NCI-H2227 (cell line): ENCODE data around the gene HUNK.

ENCODE experiments used
- DNase-seq: peaks from one replicate; lab custom pipeline; 2025; ENCODE audit not compliant: unreplicated experiment; lab: John Stamatoyannopoulos, UW

HUNK gene

DNA sequence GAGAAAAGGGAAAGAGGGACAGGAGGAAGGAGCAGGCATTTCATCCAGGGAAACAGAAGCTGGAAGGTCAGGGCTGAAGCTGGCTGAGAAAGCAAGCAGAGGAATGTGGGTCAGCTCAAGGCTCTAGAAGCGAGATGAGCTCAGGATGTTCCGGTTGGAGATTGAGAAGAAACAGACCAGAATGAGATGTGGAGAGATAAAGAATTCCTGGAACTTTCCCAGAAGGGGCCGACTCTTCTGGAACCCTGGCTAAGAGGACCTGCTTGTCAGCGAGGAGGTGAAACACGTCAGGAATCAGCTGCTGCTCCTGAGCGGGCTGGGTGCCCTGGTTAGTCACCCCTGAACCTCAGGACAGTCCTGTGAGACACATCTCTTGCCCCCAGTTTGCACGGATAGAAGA, 75.9 kb downstream of the HUNK start:
- no peak for DNase-seq

- DNase-seq: no peak
Observed at GRCh38 chr21:31952828-31953227, 80.0 kb downstream of the HUNK start.

- no peak for DNase-seq
Observed at GRCh38 chr21:31957631-31958030, 84.8 kb downstream of the HUNK start.

DNA sequence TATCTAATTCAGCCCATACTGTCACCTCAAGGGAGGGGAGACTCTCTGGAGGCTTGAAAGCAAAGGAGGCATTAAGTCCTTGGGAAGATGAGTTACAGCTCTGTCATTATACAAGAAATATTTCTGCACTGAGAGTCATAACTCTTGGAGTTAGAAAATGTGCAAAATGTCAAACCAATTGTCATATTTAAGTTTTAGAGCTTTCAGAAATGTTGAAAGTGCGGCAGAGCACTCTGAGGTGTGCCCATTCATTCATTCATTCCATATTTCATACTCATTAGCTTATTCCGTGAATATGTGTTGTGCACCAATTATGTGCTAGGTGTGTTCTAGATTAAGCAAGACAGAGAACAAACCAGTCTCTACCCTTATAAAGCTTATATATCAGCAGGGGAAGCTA, 87.1 kb downstream of the HUNK start:
- no peak for DNase-seq

DNA sequence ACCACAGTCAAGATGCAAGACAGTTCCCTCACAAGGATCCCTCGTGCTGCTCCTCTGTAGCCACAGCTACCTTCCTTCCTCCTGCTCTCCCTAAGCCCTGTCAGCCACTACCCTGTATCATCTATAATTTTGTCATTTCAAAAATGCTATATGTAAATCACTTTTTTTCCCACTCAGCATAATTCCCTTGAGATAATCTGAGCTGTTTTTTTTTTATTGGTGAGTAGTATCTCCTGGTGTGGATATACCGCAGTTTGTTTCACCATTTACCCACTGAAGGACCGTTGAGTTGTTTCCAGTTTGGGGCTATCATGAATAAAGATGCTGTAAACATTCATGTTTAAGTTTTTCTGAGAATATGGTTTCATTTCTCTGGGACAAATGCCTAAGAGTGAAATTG, 88.2 kb downstream of the HUNK start:
- DNase-seq: no peak

GRCh38 chr21:31961704-31962103, 88.9 kb downstream of the HUNK start:
- no peak for DNase-seq

GRCh38 chr21:31964692-31965091, 91.9 kb downstream of the HUNK start:
- no peak for DNase-seq

- DNase-seq: no peak
Observed at GRCh38 chr21:31967334-31967733, 94.5 kb downstream of the HUNK start.

- DNase-seq: no peak
Observed at GRCh38 chr21:31972622-31973021, 99.8 kb downstream of the HUNK start.

- DNase-seq: no peak
Observed at GRCh38 chr21:31973402-31973944, 100.7 kb downstream of the HUNK start.

GRCh38 chr21:31974454-31974985, 101.7 kb downstream of the HUNK start:
- DNase-seq: no peak

- DNase-seq: no peak
Observed at GRCh38 chr21:31975491-31975890, 102.7 kb downstream of the HUNK start.

DNA sequence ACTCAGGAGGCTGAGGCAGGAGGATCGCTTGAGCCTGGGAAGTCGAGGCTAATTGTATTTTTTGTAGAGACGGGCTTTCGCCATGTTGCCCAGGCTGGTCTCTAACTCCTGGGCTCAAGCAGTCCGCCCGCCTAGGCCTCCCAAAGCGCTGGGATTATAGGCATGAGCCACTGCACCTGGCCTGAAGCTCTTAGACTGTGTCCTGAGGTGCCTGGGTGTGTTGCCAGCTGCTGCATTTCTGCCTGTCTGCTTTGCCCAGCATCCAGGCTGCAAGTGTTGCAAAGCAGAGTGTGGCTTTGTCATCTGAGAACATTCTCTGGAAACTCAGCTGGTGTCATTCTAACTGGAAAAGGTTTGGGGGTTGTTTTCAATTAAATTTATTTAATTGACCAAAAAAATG, 105.0 kb downstream of the HUNK start:
- DNase-seq: no peak

DNA sequence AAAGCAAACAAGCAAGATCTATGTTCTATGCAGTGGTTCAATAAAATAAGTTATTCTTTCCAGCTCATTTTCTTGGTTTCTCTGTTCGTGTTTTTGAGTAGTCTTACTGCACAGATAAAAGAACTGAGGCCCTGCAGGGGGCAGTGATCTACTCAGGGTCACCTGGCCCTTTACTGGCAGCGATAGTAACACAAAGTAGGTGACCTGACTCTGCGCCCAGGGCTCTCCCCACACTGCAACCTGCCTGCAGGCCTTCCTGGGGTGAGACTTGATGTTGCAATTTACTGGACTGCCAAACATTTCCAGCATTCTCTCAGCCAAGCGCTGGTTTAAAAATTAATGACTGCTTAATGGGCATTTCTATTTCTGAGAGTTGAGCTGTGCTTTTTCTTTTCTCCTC, 110.3 kb downstream of the HUNK start:
- DNase-seq: no peak

- no peak for DNase-seq
Observed at GRCh38 chr21:31983554-31983953, 110.7 kb downstream of the HUNK start.

- DNase-seq: no peak
Observed at GRCh38 chr21:31985398-31985797, 112.6 kb downstream of the HUNK start.

DNA sequence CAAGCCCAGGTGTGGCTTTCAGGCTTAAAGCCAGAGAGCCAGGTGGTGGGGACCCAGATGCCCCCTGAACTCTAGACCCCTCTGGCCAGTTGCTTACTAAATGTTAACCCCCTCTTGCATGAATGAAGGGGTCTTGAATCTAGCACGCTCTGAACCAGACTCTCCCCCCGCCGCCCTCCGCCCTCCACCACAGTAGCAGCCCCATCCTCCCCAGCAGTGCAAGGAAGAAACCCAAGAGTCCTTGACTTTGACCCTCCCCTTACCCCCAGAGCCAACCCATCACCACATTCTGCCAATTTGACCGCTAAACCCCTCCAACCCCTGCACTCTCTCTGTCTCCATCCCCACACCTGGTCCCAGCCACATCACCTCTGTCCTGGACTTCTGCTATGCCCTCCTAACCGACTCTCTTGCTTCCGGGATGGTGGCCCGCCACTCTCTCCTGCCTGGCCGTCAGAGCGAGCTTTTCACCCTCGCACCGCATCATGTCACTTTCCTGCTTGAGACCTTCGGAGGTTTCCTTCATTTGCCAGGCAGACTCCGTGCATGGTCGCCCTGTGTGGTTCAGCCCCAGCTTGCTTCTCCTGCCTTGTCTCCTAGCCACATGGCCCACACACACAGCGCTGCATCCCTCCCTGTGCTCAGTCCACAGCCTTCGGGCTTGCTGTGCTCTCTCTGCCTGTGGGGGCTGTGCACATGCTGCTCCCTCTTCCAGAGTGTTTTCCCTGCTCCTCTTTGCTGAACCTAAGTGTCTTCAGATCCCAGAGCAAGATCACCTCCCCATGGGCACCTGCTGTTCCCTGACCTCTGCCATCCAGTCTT, 113.4 kb downstream of the HUNK start:
- no peak for DNase-seq

DNA sequence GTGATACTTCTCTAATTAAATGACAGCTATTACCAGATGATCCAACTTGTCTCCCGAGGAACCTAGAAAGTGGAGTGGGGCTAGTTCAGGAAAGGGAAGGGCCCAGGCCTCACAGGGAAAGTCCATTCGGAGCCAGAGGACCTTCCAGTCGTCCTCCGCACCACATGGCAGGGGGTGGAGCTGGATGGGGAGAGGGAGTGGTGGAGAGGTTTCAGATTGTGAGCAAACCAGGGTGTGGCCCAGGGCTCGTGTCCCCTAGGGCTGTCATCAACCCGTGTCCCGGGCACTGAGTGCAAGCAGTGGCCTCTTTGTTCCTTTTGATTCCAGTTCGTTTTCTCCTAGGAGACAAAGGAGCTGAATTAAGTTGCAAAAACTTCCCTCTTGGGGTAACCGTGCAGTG, 114.9 kb downstream of the HUNK start:
- no peak for DNase-seq

GRCh38 chr21:31988492-31989290, 115.9 kb downstream of the HUNK start:
- no peak for DNase-seq

DNA sequence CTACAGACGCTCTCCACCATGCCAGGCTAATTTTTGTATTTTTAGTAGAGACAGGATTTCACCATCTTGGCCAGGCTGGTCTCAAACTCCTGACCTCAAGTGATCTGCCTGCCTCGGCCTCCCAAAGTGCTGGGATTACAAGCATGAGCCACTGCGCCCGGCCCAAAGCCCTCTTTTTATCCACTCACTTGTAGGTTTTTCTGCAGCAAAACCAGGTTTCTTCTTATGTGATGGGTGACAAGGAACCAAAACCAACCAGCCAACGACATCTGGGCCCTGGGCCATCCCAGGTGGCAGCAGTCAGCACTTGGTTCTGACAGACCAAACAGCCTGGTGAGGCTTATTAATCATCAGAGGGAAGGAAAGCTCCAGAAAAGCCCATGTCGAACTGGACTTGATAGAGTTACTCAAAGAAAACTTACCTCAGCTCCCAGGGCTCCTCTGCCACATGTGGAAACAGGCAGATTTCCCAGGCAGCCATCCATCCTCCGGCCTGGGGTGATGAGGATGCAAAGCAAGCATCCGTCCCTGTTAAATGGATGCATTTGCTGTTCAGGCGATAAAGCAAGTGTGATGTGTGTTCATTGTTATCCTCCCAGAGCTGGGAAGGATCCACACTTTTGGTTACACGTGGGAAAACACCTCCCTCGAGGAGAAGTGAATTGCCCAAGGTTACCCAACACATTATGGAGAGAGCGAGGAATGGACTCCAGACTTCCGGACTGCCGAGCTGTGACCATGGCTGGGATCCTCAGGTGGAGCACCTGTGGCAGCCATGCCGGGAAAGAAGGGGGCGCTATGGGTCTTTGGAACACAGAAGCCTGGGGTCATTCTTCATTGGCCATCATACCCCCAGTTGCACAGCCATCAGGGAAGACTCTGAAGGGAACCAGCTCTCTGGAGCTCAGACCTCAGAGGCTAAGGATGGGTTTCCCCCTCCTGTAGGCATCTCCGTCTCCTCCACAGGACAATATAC, 118.8 kb downstream of the HUNK start:
- DNase-seq: no peak

GRCh38 chr21:31992391-31992790, 119.6 kb downstream of the HUNK start:
- DNase-seq: no peak
